GM21447 (cell line): Measurements from ENCODE around the gene RPS5.
"Not testable (repeated sequence)": the region's sequence is repeated elsewhere in the genome, so short reads cannot be mapped to it uniquely, and the experiment has no call there.

Source experiments
- ATAC-seq: cut with Tn5 transposase; IDR thresholded peaks from one replicate; pipeline ENCODE4 v1.9.1; 2021; ENCODE audit not compliant: unreplicated experiment

RPS5 gene

DNA sequence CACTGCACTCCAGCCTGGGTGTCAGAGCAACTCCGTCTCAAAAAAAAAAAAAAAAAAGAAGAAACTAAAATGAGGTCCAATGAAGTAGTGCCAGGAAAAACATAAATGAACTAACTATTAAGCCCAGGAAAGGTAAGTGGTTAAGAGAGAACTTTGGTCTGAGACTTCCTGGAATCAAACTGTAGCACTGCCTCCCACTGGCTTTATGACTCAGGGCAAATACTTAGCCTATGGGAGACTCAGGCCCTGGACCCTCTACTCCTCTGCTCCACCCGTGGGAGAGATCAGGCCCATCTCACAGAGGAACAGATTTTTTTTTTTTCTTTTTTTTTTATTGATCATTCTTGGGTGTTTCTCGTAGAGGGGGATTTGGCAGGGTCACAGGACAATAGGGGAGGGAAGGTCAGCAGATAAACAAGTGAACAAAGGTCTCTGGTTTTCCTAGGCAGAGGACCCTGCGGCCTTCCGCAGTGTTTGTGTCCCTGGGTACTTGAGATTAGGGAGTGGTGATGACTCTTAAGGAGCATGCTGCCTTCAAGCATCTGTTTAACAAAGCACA, 16.9 kb downstream of the RPS5 start:
- not testable (repeated sequence) for ATAC-seq

- no peak for ATAC-seq
Measured at GRCh38 chr19:58406818-58407657, 20.0 kb downstream of the RPS5 start.

GRCh38 chr19:58407658-58408151, 20.6 kb downstream of the RPS5 start:
- ATAC-seq = no peak

- peak; percentile 93 for ATAC-seq
Measured at GRCh38 chr19:58408152-58409009, 21.3 kb downstream of the RPS5 start, which contains the start of gene ZNF584. Gene ZNF584 (plus strand): TSS chr19:58408649. CDS start chr19:58409148, 499 bp downstream.

GRCh38 chr19:58409010-58409790, 22.1 kb downstream of the RPS5 start:
- ATAC-seq = peak; percentile 31

GRCh38 chr19:58416604-58417003, 29.5 kb downstream of the RPS5 start:
- ATAC-seq = no peak

DNA sequence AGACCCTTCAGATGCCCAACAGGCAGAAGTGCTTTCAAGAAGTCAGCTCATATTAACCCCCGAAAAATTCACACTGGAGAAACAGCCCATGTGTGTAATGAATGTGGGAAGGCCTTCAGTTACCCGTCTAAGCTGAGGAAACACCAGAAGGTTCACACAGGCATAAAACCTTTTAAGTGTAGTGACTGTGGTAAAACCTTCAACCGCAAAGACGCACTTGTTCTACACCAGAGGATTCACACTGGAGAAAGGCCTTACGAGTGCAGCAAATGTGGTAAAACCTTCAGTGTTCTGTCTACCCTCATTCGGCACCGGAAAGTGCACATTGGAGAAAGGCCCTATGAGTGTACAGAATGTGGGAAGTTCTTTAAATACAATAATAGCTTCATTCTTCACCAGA, 30.0 kb downstream of the RPS5 start:
- ATAC-seq = no peak

DNA sequence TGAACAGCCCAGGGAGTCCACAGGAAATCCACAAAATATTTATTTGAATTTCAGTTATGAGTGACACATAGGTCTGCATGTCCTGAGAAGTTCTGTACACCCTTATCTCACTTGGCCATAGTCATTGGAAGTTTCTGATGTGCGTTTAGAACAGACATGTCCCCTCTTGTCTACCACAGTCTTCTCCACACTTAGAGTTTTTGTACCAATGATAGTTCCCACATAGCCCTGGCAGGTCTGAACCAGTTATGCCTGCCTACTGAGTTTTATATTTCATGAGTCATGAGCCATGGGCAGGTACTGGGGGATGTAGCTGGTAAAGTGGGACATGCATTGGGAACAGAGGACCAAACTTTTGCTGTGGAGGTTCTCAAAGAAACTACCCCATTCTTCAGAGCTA, 41.5 kb downstream of the RPS5 start:
- no peak for ATAC-seq

- ATAC-seq = no peak
Measured at GRCh38 chr19:58429745-58430144, 42.7 kb downstream of the RPS5 start.

DNA sequence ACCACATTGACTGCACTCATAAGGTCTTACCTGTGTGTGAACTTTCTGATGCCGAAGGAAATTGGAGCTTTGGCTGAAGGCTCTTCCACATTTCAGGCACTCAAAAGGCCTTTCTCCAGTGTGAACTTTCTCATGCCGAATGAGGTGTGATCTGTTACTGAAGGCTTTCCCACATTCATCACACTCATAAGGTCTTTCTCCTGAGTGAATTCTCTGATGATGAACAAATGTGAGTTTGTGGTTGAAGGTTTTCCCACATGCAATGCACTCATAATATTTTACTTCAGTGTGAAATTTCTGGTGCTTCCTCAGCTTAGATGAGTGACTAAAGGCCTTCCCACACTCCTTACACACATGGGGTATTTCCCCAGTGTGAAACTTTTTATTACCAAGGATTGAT, 47.1 kb downstream of the RPS5 start:
- no peak for ATAC-seq

DNA sequence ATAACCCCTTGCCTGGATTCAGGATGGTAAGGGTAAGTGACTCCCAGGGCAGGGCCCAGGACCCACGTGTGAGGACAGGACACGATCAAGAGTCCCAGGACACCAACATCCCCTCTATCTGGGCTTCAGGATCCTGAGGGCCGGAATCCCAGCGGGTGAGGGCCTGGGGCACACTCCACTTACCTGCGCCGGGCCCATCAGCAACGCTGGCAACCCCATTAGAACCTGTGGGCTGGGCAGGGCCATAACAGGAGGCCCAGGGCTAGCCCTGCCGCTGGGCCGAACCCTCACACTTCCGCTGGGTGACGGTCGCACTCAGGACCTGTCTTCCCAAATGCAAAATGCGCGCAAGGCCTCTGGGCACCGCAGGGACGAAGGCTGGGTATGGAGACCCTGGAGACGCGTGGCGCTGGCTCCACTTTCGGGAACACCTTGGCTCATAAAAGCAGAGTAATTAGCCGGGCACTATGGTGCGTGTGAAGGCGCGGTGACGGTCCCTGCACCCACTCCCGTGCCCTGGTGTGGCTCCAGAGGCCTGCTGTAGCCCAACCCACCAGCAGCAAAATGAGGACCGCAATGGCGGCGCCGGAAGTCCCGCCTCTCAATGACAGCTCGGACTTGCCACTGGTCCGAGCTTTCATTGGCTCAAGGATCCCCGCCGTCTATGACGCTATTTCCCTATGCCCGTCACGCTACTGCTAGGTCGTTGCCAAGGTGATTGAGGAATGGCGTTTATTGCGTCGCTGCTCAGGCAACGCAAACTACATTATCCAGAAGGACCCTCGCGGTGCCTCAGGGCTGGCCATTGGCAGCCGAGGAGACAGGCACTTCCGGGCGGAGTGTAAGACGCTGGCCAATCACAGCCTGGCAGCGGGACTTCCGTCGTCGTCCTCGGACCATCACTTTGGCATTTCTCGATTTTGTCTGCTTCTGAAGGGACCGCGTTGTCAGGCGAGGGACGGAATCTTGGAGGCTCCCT, 52.8 kb downstream of the RPS5 start, which contains the start of gene ZNF132:
Gene ZNF132 (minus strand): TSS at position 578 of the 979 bp plus-strand sequence. CDS start 332 bp downstream, at position 246.
- ATAC-seq = peak; percentile 95

DNA sequence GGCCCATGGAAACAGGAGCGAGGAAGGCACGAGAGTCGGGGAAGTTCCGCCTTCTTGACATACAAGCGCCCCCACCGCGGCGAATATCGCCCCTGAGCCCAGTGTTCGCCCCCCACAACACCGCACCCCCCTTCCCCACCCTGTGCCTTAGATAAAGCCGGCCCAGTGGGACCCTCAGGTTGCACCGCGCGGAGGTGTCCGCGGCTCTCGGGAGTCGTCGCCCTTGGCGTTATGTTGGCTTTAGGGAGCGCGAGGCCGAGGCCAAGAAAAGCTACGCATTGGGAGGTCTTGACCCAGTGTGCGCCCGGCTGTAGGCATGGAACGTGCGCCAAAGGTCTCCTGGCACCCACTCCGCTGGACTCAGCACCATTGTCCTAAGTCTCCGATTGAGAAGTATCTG, 53.5 kb downstream of the RPS5 start:
- no peak for ATAC-seq

GRCh38 chr19:58442986-58443385, 55.9 kb downstream of the RPS5 start:
- ATAC-seq = not testable (repeated sequence)
